ENCODE data around the gene RABAC1. TPM values are rescaled to one million over a fixed set of nuclear protein-coding genes. Genes with fewer than 3 reads are reported as not detected.

The RABAC1 gene
- total RNA-seq, 1 experiment from 2014 or later = 94.0 TPM

- no peak overlapping the region for H3K14ac ChIP-seq (ENCODE audit: insufficient read depth, low read length)
- no peak for TF ChIP-seq CTCF (conservative IDR thresholded peaks at IDR 0.05)
- no peak overlapping the region for H2BK15ac ChIP-seq (ENCODE audit: low read depth, low read length)
- Mint-ChIP-seq H3K9me3 (no peaks in the 10 kb centered on the region; a peak in 2 of 5 replicates), H3K4me1 (peaks cover 0 to 18% of the 10 kb centered on the region in 2 experiments; a peak in 2 of 4 replicates), H3K27me3 (ENCODE audit: low read depth) (peaks cover 16% of the 10 kb centered on the region), H3K36me3 (ENCODE audit: insufficient read depth in 1 of 3, low read depth in 3 of 3) (no peaks in the 10 kb centered on the region), H3K4me3 (no peak overlapping the region), H3K27ac (no peak overlapping the region)
- no peak overlapping the region for H4K5ac ChIP-seq (ENCODE audit: insufficient read length, low read depth, low read length)
- no peak overlapping the region for H2AK5ac ChIP-seq (ENCODE audit: insufficient read length, low read length)
- no peak overlapping the region for H3K56ac ChIP-seq (ENCODE audit: insufficient read length, low read depth, low read length)
- H2BK120ac ChIP-seq (ENCODE audit: low read depth, low read length, poor library complexity, severe bottlenecking) = no peak overlapping the region
- no peak for DNase-seq
- H2AFZ ChIP-seq (ENCODE audit: low read length) = no peak overlapping the region
- H3K79me2 ChIP-seq (ENCODE audit: insufficient read depth, low read length) = no peaks in the 10 kb centered on the region
- H2BK20ac ChIP-seq (ENCODE audit: low read depth, low read length, poor library complexity, severe bottlenecking) = no peak overlapping the region
- H3K18ac ChIP-seq (ENCODE audit: insufficient read length, low read depth, low read length) = no peak overlapping the region
- H3K4me1 ChIP-seq (ENCODE audit: insufficient read depth, low read length) = no peaks in the 10 kb centered on the region; the same call in 1 of the 2 replicates
- peaks cover 5% of the 10 kb centered on the region for H4K20me1 ChIP-seq (ENCODE audit: control insufficient read depth, insufficient read depth, insufficient read length)
- H3K9ac ChIP-seq (ENCODE audit: extremely low read depth, insufficient read length, low read length) = no peak overlapping the region
- peaks cover 91% of the 10 kb centered on the region for H3K27me3 ChIP-seq (ENCODE audit: insufficient read depth, low read length)
- H3K23ac ChIP-seq (ENCODE audit: insufficient read length, low read depth, low read length) = no peak overlapping the region
- H4K8ac ChIP-seq (replicated peaks; ENCODE audit: insufficient read length, low read depth, low read length) = no peak overlapping the region
- no peaks in the 10 kb centered on the region for H3K23me2 ChIP-seq (ENCODE audit: insufficient read length, low read depth, low read length, poor library complexity, severe bottlenecking)
- no peak overlapping the region for H4K91ac ChIP-seq (ENCODE audit: insufficient read length, low read depth, low read length)
- H3K27ac ChIP-seq (ENCODE audit: insufficient read length, low read depth, low read length) = no peak overlapping the region
- no peak overlapping the region for H3T11ph ChIP-seq (ENCODE audit: low read length)
- no peaks in the 10 kb centered on the region for H3K79me1 ChIP-seq (ENCODE audit: insufficient read depth, low read depth, low read length, poor library complexity, severe bottlenecking)
- 100% methylated on average over 5 of the region's 5 CpGs for WGBS (ENCODE audit: extremely low coverage, insufficient read length, low lambda C conversion rate)
- no peaks in the 10 kb centered on the region for H3K9me3 ChIP-seq (ENCODE audit: control insufficient read depth, low read depth, low read length)
- no peak overlapping the region for H2BK5ac ChIP-seq (ENCODE audit: insufficient read length, low read length)
- no peak overlapping the region for H2BK12ac ChIP-seq (ENCODE audit: insufficient read length, low read depth, low read length)
- no peak overlapping the region for H3K4ac ChIP-seq (ENCODE audit: low read depth, low read length)
- H3K4me2 ChIP-seq (ENCODE audit: insufficient read depth, insufficient read length, low read length) = no peak overlapping the region
Observed at GRCh38 chr19:41918653-41919244, 40.4 kb downstream of the RABAC1 start.
